Measurements from ENCODE around the gene CSTPP1.

- TF ChIP-seq POLR2A (IDR thresholded peaks at IDR 0.05) (no peak), CTCF (IDR thresholded peaks at IDR 0.05) (no peak)
Observed at GRCh38 chr11:47164321-47164720, 227.8 kb downstream of the CSTPP1 start.

Data from lower leg skin (tissue), 3 donors.